GM10266 (cell line): ENCODE data around the gene CBX7.

Experiments
- DNase-seq: peaks from one replicate; pipeline ENCODE4 v3.0.0; 2012; ENCODE audit errors: extremely low spot score
- TF ChIP-seq, protein P1 (sequence below): IDR thresholded peaks from 2 replicates; pipeline ENCODE4 v1.5.1; 2012; ENCODE audit warnings: mild to moderate bottlenecking, low read depth; ENCODE audit not compliant: control insufficient read depth, insufficient read depth; ENCODE audit errors: missing control alignments

The CBX7 gene

DNA sequence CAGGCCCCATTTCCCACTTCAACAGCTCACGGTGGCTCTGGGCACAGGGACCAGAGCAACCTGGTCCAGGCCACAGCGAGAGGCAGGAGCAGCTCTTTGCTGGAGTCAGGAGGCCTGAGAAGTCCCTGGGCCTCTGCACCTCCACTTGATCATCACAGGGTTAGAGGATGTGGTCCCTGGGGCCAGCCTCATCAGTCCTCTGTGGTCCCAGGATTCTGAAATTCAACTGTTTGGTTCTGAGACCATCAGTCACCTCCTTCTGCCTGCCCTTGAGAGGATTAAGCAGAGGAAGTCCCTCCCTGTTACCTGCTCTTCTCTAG is 24.9 kb upstream of the CBX7 start:
- DNase-seq, result no peak
- TF ChIP-seq, protein P1, sequence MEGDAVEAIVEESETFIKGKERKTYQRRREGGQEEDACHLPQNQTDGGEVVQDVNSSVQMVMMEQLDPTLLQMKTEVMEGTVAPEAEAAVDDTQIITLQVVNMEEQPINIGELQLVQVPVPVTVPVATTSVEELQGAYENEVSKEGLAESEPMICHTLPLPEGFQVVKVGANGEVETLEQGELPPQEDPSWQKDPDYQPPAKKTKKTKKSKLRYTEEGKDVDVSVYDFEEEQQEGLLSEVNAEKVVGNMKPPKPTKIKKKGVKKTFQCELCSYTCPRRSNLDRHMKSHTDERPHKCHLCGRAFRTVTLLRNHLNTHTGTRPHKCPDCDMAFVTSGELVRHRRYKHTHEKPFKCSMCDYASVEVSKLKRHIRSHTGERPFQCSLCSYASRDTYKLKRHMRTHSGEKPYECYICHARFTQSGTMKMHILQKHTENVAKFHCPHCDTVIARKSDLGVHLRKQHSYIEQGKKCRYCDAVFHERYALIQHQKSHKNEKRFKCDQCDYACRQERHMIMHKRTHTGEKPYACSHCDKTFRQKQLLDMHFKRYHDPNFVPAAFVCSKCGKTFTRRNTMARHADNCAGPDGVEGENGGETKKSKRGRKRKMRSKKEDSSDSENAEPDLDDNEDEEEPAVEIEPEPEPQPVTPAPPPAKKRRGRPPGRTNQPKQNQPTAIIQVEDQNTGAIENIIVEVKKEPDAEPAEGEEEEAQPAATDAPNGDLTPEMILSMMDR, result no peak

DNA sequence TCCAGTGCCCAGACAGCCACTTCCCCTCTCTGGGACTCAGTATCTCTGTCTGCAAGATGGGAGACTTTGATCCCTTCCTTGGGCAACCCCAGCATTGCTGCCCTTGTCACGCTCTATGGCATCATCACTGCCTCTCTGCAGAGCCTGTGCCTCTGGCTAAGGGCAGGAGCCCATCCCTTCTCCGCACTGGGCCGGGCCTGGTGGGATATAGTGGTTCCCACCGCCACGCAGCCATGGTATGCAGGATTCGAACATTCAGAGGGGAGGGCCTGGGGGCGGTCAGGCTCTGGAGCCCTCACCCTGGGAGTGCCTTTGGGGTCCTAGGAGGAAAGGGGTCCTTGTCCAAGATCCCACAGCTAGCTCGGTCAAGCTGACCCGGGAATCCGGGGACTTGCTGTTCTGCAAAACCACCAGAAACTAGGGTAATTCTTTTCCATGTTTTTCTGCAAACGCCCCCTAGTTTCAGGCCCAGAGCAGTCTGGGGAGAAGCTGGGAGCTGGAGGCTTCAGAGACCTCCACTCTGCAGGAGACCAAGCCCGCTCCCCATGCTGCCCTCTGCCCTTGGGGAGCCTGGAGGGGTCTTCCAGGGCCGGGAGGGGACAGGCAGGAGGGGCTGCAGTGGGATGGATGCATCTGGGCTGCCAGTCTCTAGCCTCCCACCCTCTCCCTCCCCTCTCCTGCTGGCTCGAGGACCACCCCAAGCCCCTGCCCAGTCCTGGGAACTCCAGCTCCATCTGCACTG is 24.4 kb upstream of the CBX7 start:
- no peak for DNase-seq

DNA sequence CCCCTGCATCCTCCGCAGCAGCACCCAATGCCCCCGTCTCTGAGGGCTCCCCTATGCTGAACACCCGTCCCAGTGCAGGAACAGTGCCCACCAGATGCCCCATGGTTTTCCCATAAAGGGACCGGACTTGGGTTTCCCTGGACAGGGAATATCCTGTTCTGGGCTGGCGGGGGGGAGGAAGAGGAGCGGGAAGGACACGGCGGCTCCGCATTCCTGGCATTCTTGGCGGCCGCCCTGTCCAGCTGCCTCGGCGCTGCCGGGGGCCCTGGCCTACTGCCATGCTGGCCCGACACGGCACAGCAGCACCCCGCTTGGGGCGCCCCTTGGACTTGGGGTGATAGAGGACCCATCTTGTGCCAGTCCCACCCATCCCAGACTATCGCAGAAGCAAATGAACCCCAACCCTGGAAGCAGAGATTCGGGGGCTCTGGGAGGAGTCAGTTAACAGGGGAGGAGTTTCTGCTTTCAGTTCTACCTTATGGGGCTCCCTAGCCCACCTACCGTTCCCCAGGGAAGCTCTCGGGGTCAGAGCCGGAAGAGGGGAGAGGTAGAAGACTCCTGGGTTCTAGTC is 23.7 kb upstream of the CBX7 start:
- DNase-seq, result no peak
- TF ChIP-seq, protein P1, result no peak

More for the DNA sequence above, 24.4 kb upstream of the CBX7 start:
- TF ChIP-seq, protein P1, result no peak

DNA sequence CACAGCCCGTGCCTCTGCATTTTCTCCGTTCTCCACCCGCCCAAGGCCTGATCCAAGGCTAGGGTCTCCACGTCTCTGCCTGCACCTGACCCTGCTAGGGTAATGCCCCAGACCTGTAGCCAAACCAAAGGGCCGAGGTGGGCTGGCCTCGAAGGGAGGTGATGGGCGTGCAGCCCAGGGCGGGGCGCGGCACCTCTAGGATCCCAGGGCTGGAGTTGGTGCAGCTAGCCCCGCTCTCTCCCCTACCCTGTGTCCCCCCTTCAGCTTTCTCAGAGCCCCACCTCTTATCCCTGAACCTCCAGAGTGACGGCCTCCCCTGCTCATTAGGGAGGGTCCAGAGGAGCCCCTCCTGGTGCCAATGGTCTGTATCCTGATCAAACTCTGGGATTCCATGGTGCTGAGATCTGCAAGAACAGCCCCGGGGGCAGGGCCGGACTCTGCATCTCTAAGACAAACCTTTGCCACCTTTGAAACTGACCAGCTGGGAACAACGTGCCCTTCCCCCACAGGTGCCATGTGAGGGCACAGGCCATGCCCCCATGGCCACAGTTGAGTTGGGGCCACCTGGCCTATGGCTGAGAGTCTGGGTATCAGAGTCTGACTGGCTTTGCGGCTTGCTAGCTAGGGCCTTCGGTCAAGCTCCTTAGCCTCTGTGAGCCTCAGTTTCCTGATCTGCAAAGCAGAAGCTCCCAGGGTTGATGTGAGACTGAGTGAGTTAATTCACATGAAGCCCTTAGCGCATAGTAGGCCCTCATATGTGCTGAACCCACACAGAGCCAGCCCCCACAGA is 23.1 kb upstream of the CBX7 start:
- DNase-seq, result no peak
- TF ChIP-seq, protein P1, result no peak

DNA sequence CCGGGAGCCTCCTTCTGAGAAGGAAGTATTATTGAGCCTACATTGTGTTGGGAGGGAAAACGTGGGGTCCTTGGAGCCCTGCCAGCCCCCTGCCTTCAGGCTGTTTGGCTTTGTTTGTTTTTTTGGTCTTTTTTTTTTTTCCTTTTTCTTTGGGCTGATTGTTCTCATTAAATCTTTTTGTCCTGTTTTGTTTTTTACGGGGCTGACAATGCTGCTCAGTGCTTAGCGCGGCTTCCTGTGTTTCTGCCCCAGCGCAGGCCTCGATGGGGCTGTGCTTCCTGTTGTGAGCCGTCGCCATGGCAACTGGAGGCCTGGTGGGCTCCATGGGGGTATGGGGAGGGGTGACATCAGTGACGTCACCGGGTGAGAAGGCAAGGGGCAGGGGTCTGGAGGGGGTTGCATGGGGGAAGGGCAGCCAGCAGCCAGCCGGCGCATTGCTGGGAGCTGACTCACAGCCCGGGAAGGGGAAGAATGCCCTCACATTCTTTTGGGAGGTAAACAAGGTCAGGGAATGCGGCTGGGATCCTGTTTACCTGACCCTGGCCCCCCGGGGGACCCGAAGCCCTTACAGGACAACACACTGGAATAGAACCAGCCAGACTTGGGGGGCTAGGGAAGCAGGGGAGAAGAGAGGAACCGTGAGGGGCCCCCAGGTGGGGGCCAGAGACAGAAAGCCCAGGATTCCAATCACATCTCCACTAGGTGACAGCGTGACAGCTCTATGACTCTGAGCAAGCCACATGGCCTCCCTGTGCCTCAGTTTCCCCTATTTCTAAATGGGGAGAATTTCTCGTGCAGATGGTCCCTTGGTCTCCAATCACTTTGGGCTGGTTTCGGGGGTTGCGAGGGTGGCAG is 22.2 kb upstream of the CBX7 start:
- TF ChIP-seq, protein P1, result no peak

DNA sequence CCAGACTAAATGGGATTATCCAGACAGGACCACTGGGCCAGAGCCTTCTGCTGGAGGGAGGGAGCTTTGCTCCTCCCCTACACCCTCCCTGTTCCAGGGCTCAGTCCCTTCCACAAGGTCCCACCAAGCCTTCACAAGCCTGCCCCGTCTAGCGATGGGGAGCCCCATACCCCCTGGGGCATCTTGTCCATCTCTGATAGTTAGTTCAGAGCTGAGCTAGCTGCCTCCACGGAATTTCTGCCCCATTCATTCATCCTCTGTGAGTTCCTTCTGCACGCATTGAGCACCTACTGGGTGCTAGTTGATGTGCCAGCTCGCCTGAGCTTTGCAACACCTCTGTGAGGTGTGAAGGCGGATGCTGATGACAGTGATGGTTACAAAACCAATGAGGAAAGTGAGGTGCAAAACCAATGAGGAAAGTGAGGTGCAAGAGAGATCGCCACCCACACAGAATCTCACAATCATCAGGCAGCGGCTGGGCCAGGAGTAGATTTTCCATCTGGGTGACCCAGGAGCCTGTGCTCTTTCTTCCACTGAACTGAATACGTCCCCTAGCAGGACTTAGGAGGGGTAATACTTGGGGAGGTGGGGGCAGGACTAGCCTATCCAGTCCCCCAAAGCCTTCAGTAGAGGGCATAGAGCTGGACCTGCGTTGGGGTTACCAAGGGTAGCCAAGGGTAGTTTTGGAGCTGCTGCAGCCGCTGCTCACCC is 21.5 kb upstream of the CBX7 start:
- TF ChIP-seq, protein P1, result no peak
- no peak for DNase-seq

More for the DNA sequence above, 22.2 kb upstream of the CBX7 start:
- no peak for DNase-seq
